HEK293 (cell line): ENCODE measurements around the gene CTCFL.

ENCODE experiments used
- CTCF ChIP-seq: fragments of 450-650 bp; formaldehyde crosslinking; IDR thresholded peaks from 2 replicates; pipeline ENCODE4 v1.5.1; 2016; ENCODE audit warnings: missing biosample characterization, missing genetic modification characterization
- YY1 ChIP-seq: fragments of 450-650 bp; formaldehyde crosslinking; IDR thresholded peaks from 2 replicates; pipeline ENCODE4 v1.5.1; 2018; ENCODE audit warnings: missing biosample characterization, missing genetic modification characterization
- ZEB2 ChIP-seq: fragments of 450-650 bp; formaldehyde crosslinking; IDR thresholded peaks from 2 replicates; pipeline ENCODE4 v1.5.1; 2016; ENCODE audit warnings: missing biosample characterization, missing genetic modification characterization
- ZIC2 ChIP-seq: fragments of 450-650 bp; formaldehyde crosslinking; IDR thresholded peaks from 2 replicates; pipeline ENCODE4 v1.5.1; 2016; ENCODE audit warnings: missing biosample characterization, missing genetic modification characterization

GRCh38 chr20:57570920-57571319, 46.0 kb upstream of the CTCFL start:
- TF ChIP-seq CTCF (no peak), ZEB2 (tag by site-specific recombination) (no peak), YY1 (no peak), ZIC2 (no peak)
